ENCODE data around the gene GKN1.
"Not testable (repeated sequence)": the region's sequence is repeated elsewhere in the genome, so short reads cannot be mapped to it uniquely, and the experiment has no call there.

The GKN1 gene

GRCh38 chr2:68942827-68943226, 31.6 kb upstream of the GKN1 start:
- H3K4me3 ChIP-seq (ENCODE audit: low read length): no peak overlapping the region
- TF ChIP-seq, protein P1, sequence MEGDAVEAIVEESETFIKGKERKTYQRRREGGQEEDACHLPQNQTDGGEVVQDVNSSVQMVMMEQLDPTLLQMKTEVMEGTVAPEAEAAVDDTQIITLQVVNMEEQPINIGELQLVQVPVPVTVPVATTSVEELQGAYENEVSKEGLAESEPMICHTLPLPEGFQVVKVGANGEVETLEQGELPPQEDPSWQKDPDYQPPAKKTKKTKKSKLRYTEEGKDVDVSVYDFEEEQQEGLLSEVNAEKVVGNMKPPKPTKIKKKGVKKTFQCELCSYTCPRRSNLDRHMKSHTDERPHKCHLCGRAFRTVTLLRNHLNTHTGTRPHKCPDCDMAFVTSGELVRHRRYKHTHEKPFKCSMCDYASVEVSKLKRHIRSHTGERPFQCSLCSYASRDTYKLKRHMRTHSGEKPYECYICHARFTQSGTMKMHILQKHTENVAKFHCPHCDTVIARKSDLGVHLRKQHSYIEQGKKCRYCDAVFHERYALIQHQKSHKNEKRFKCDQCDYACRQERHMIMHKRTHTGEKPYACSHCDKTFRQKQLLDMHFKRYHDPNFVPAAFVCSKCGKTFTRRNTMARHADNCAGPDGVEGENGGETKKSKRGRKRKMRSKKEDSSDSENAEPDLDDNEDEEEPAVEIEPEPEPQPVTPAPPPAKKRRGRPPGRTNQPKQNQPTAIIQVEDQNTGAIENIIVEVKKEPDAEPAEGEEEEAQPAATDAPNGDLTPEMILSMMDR (IDR thresholded peaks at IDR 0.05; ENCODE audit: insufficient read depth, low read depth, low read length, missing control alignments): no peak
- no peak for DNase-seq (ENCODE audit: low read depth)

DNA sequence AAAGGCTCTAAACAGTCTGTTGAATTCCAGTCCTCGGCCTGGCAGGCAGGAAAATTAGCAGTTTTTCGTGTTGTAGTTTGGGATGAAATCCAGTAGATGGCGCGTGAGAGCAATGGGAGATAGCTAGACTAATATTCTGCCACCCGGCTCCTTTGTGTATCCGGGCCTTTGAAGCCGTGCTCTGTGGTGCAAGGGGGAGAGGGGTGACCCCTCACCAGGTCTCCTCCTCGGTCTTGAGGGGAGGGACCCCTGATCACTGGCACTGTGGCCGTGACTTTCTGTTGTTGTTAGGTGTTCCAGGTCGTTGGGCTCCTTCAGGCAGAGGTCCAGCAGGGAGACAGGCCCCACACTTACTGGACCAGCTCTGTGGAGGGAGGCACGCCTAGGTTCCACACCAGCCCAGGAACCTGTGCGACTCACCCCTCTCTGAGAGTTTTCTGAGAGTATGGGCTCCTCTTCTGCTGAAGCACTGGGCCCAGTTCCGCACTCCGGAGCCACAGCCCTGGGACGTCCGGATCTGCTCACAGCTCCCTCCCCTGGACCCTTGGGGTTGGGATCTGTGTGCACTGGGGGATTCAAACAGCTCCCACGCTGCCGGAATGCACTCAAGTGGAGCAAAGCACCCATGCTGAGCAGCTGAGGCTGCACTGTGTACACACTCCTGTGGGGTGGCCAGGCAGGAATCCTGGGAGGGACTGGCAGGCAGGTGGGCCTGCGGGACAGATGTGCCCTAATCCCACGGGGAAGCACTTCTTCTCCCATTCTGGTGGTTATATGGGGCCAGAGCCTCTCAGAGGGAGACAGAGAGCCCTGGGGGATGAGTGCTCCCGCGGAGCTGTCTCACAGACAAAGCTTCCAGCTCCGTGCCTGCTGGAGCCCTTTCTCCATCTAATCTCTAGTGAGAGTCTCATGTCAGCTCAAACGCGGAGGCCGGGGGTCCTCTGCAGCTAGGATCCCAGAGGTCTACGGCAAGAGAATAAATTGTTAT, 30.6 kb upstream of the GKN1 start:
- peak; percentile 61 for DNase-seq (ENCODE audit: low read depth)
- H3K4me3 ChIP-seq (ENCODE audit: low read length): no peak overlapping the region
- TF ChIP-seq, protein P1 (IDR thresholded peaks at IDR 0.05; ENCODE audit: insufficient read depth, low read depth, low read length, missing control alignments): peak; percentile 89

DNA sequence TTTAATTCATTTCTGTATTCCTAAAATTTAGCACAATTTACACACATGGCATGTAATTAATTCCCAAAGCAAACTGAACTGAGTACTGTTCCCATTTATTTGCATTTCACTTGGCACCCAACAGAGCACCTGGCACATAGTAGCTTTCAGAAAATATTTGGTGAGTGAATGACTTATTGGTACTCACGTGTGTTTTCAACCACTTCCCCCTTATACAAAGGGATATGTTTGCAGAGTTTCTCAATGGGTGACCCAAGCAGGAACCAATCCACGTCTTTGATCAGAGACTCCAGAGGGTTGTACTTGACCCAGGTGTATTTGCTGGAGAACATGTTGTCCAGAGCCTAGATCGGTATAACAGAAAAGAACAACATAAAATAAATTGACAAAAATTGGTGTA, 28.3 kb upstream of the GKN1 start:
- no peak for DNase-seq (ENCODE audit: low read depth)
- TF ChIP-seq, protein P1 (IDR thresholded peaks at IDR 0.05; ENCODE audit: insufficient read depth, low read depth, low read length, missing control alignments): no peak
- no peak overlapping the region for H3K4me3 ChIP-seq (ENCODE audit: low read length)

- TF ChIP-seq, protein P1 (IDR thresholded peaks at IDR 0.05; ENCODE audit: insufficient read depth, low read depth, low read length, missing control alignments): no peak
- no peak overlapping the region for H3K4me3 ChIP-seq (ENCODE audit: low read length)
- no peak for DNase-seq (ENCODE audit: low read depth)
Measured at GRCh38 chr2:68948710-68949109, 25.7 kb upstream of the GKN1 start.

DNA sequence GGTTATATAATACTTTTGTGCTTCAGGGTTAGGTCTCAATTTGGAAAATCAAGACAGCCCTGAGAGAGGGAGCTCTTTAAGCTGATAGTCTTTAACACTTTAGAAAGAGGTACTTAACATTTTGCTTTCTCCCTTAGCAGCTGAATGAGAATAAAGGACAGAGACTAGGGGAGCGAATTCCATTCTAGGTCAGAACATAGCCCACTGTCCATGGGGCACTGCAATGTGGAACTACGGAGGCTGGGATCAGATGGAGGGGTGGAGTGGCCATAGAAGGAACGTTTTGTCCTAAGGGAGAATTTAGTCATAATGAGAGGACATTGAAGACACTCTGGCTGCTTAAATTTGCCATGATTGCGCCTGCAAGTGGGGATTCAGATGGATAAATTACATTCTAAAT, 22.5 kb upstream of the GKN1 start:
- TF ChIP-seq, protein P1 (IDR thresholded peaks at IDR 0.05; ENCODE audit: insufficient read depth, low read depth, low read length, missing control alignments): no peak

DNA sequence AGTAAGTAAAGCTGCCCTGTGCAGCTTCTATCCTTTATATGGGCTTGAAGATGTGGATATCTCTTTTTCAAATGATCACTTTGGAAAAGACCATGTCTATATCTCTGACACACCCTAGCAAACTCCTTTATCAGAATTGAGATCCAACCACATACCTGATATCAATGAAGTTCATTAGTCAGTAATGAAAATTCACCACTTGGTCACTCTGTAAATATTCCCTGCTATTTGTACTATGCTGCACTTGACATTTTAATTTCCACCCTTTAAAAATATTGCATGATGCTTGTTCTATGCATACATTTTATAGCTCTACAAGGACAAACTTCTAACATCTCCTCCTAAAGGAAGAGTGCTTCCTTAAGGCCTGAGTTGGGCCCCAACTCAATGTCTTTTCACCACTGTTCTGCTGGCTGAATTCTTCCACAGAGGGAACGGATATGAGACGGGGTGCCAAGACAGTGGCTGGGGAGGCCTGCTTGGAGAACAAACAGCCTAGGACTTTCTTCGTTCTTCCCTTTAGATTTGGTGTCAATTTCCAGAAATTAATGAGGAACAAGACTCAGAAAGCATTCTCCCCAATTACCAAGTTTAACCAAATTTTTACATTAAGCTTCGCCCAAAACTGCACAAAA, 21.4 kb upstream of the GKN1 start, which contains the start of gene GKN2:
TSS of gene GKN2 (minus strand) at position 7 of the 635 bp plus-strand sequence. CDS start 32 bp downstream, outside the sequence.
- no peak within 1 kb of the TSS for H3K4me3 ChIP-seq (ENCODE audit: low read length)
- DNase-seq (ENCODE audit: low read depth): no peak
- TF ChIP-seq, protein P1 (IDR thresholded peaks at IDR 0.05; ENCODE audit: insufficient read depth, low read depth, low read length, missing control alignments): no peak

More for the DNA sequence above, 22.5 kb upstream of the GKN1 start:
- DNase-seq (ENCODE audit: low read depth): no peak
- H3K4me3 ChIP-seq (ENCODE audit: low read length): no peak overlapping the region

DNA sequence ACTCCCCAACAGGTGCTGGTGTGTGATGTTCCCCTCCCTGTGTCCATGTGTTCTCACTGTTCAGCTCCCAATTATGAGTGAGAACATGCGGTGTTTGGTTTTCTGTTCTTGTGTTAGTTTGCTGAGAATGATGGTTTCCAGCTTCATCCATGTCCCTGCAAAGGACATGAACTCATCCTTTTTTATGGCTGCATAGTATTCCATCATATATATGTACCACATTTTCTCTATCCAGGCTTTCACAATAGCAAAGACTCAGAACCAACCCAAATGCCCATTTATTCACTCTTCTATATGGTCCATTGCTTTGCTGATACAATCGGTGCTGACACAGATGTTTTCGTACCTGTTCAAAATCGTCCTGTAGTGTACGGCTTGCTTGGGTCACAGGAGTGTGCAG, 19.0 kb upstream of the GKN1 start:
- H3K4me3 ChIP-seq (ENCODE audit: low read length); DNase-seq (ENCODE audit: low read depth): not testable (repeated sequence)
